Trophoblast cell (in vitro differentiated cells and primary cell): Measurements from ENCODE around the gene S100B.

Experiments used
- DNase-seq, 2 donors: peaks; one replicate each; pipeline ENCODE4 v3.0.0-alpha.2; 2016
- H2AFZ ChIP-seq: 2 replicates; pipeline ENCODE4 v1.6.1; 2013; ENCODE audit warnings: low read length, moderate library complexity, mild to moderate bottlenecking; ENCODE audit not compliant: insufficient read depth, poor library complexity
- H2AK5ac ChIP-seq: 2 replicates; pipeline ENCODE4 v1.6.1; 2013; ENCODE audit warnings: mild to moderate bottlenecking, low read length
- H2BK120ac ChIP-seq: 2 replicates; pipeline ENCODE4 v1.6.1; 2013; ENCODE audit warnings: low read length, mild to moderate bottlenecking, moderate library complexity; ENCODE audit not compliant: insufficient read depth, poor library complexity
- H2BK12ac ChIP-seq: 2 replicates; pipeline ENCODE4 v1.6.1; 2013; ENCODE audit warnings: mild to moderate bottlenecking, low read length, moderate library complexity
- H2BK5ac ChIP-seq: 2 replicates; pipeline ENCODE4 v1.6.1; 2013; ENCODE audit warnings: low read length, low read depth, moderate library complexity, mild to moderate bottlenecking; ENCODE audit not compliant: poor library complexity
- H3K14ac ChIP-seq: 2 replicates; pipeline ENCODE4 v1.6.1; 2013; ENCODE audit warnings: mild to moderate bottlenecking, low read length
- H3K18ac ChIP-seq: 2 replicates; pipeline ENCODE4 v1.6.1; 2013; ENCODE audit warnings: mild to moderate bottlenecking, low read length
- H3K23ac ChIP-seq: 2 replicates; pipeline ENCODE4 v1.6.1; 2013; ENCODE audit warnings: low read length
- H3K27ac ChIP-seq: 2 replicates; pipeline ENCODE4 v1.5.1; 2013; ENCODE audit warnings: low read depth, mild to moderate bottlenecking, inconsistent platforms, low read length, moderate library complexity
- H3K27me3 ChIP-seq: 2 replicates; pipeline ENCODE4 v1.6.1; 2013; ENCODE audit warnings: inconsistent platforms, mild to moderate bottlenecking, low read length, moderate library complexity; ENCODE audit not compliant: insufficient read depth
- H3K36me3 ChIP-seq, 2 experiments: 1 replicate in 1 of 2; 2 replicates in 1 of 2; pipeline ENCODE4 v1.6.1; 2013; ENCODE audit warnings: low read length in 2 of 2, mild to moderate bottlenecking in 2 of 2, moderate library complexity in 1 of 2; ENCODE audit not compliant: insufficient read depth in 2 of 2, control insufficient read depth in 1 of 2
- H3K4ac ChIP-seq: 2 replicates; pipeline ENCODE4 v1.6.1; 2013; ENCODE audit warnings: low read depth, mild to moderate bottlenecking, low read length, moderate library complexity
- H3K4me1 ChIP-seq, 2 experiments: 1 replicate in 1 of 2; 2 replicates in 1 of 2; pipeline ENCODE4 v1.6.1; 2013; ENCODE audit warnings: low read length in 2 of 2, mild to moderate bottlenecking in 2 of 2, moderate library complexity in 1 of 2; ENCODE audit not compliant: insufficient read depth in 2 of 2, control insufficient read depth in 1 of 2
- H3K4me2 ChIP-seq: 2 replicates; pipeline ENCODE4 v1.6.1; 2013; ENCODE audit warnings: inconsistent platforms, mild to moderate bottlenecking, low read length, moderate library complexity
- H3K4me3 ChIP-seq: 2 replicates; pipeline ENCODE4 v1.5.1; 2013; ENCODE audit warnings: mild to moderate bottlenecking, low read depth, low read length, inconsistent platforms
- H3K79me1 ChIP-seq: one replicate; pipeline ENCODE4 v1.6.1; 2013; ENCODE audit warnings: low read length
- H3K79me2 ChIP-seq: 2 replicates; pipeline ENCODE4 v1.6.1; 2013; ENCODE audit warnings: low read length, mild to moderate bottlenecking; ENCODE audit not compliant: control insufficient read depth, insufficient read depth, poor library complexity
- H3K9ac ChIP-seq: 2 replicates; pipeline ENCODE4 v1.6.1; 2013; ENCODE audit warnings: mild to moderate bottlenecking, low read length
- H3K9me3 ChIP-seq: 2 replicates; pipeline ENCODE4 v1.6.1; 2013; ENCODE audit warnings: low read depth, mild to moderate bottlenecking, control low read depth, inconsistent platforms, low read length; ENCODE audit not compliant: insufficient read depth
- H4K12ac ChIP-seq: 2 replicates; pipeline ENCODE4 v1.6.1; 2013; ENCODE audit warnings: low read depth, mild to moderate bottlenecking, low read length, moderate library complexity
- H4K8ac ChIP-seq: 2 replicates; pipeline ENCODE4 v1.6.1; 2013; ENCODE audit warnings: low read depth, mild to moderate bottlenecking, low read length, moderate library complexity
- H4K91ac ChIP-seq: one replicate; pipeline ENCODE4 v1.6.1; 2013; ENCODE audit warnings: low read depth, mild to moderate bottlenecking, low read length, moderate library complexity
- WGBS: extraction: QIAGEN DNeasy Blood & Tissue Kit; methylation state at CpG from one replicate; pipeline ENCODE4 v1.1.7; 2013; ENCODE audit warnings: missing lambda C conversion rate; ENCODE audit not compliant: insufficient read length, insufficient coverage; ENCODE audit errors: extremely low coverage; 5-methylcytosine and 5-hydroxymethylcytosine counted together

The S100B gene

GRCh38 chr21:46600978-46601377, 3.9 kb downstream of the S100B start:
- H3K27ac ChIP-seq = no peak overlapping the region
- H3K79me1 ChIP-seq = peaks cover 4% of the 10 kb centered on the region
- H2BK5ac ChIP-seq = no peak overlapping the region
- H3K9me3 ChIP-seq = peaks cover 9% of the 10 kb centered on the region
- no peak overlapping the region for H4K12ac ChIP-seq
- H2BK12ac ChIP-seq = no peak overlapping the region
- no peak overlapping the region for H3K4ac ChIP-seq
- H3K79me2 ChIP-seq = peaks cover 1% of the 10 kb centered on the region
- H3K18ac ChIP-seq = no peak overlapping the region
- DNase-seq = no peak
- no peaks in the 10 kb centered on the region for H3K36me3 ChIP-seq
- H4K91ac ChIP-seq = no peak overlapping the region
- no peak overlapping the region for H3K9ac ChIP-seq
- H3K4me2 ChIP-seq = no peak overlapping the region
- H3K23ac ChIP-seq = no peak overlapping the region
- H3K4me3 ChIP-seq = no peak overlapping the region
- H2AFZ ChIP-seq = no peak overlapping the region
- WGBS = no CpG with 5 or more reads among the region's 9 CpGs
- no peak overlapping the region for H2AK5ac ChIP-seq
- no peak overlapping the region for H3K14ac ChIP-seq
- H3K27me3 ChIP-seq = no peaks in the 10 kb centered on the region
- H2BK120ac ChIP-seq = no peak overlapping the region
- peaks cover 5 to 6% of the 10 kb centered on the region in 2 experiments for H3K4me1 ChIP-seq
- no peak overlapping the region for H4K8ac ChIP-seq

- no peak overlapping the region for H3K14ac ChIP-seq
- DNase-seq = no peak
- no peak overlapping the region for H4K12ac ChIP-seq
- H3K27me3 ChIP-seq = no peaks in the 10 kb centered on the region
- peaks cover 4% of the 10 kb centered on the region for H3K79me1 ChIP-seq
- H3K27ac ChIP-seq = no peak overlapping the region
- H3K4me1 ChIP-seq = peaks cover 5 to 6% of the 10 kb centered on the region in 2 experiments
- H3K23ac ChIP-seq = no peak overlapping the region
- H3K9ac ChIP-seq = no peak overlapping the region
- no peak overlapping the region for H2AK5ac ChIP-seq
- no peak overlapping the region for H3K4ac ChIP-seq
- no peak overlapping the region for H3K18ac ChIP-seq
- no peak overlapping the region for H2BK5ac ChIP-seq
- no peak overlapping the region for H3K4me2 ChIP-seq
- no peak overlapping the region for H2AFZ ChIP-seq
- no CpG with 5 or more reads among the region's 5 CpGs for WGBS
- peaks cover 9% of the 10 kb centered on the region for H3K9me3 ChIP-seq
- no peak overlapping the region for H3K4me3 ChIP-seq
- no peak overlapping the region for H4K91ac ChIP-seq
- no peak overlapping the region for H2BK120ac ChIP-seq
- no peak overlapping the region for H4K8ac ChIP-seq
- H2BK12ac ChIP-seq = no peak overlapping the region
- H3K79me2 ChIP-seq = peaks cover 1% of the 10 kb centered on the region
- no peaks in the 10 kb centered on the region for H3K36me3 ChIP-seq
Observed at GRCh38 chr21:46600305-46600704, 4.6 kb downstream of the S100B start.

- H3K14ac ChIP-seq = peak overlapping the region; percentile 17
- no peaks in the 10 kb centered on the region for H3K27me3 ChIP-seq
- peaks cover 4% of the 10 kb centered on the region for H3K79me1 ChIP-seq
- peak overlapping the region; percentile 7 for H4K8ac ChIP-seq
- no peak overlapping the region for H2AK5ac ChIP-seq
- H4K91ac ChIP-seq = no peak overlapping the region
- H3K4me3 ChIP-seq = no peak overlapping the region
- DNase-seq = peak; percentile 66 to 95
- no peak overlapping the region for H2BK120ac ChIP-seq
- peaks cover 1% of the 10 kb centered on the region for H3K79me2 ChIP-seq
- no peak overlapping the region for H3K9ac ChIP-seq
- H3K9me3 ChIP-seq = peaks cover 17% of the 10 kb centered on the region
- no peak overlapping the region for H3K23ac ChIP-seq
- no peak overlapping the region for H3K27ac ChIP-seq
- H3K36me3 ChIP-seq = no peaks in the 10 kb centered on the region
- no peak overlapping the region for H2AFZ ChIP-seq
- H2BK12ac ChIP-seq = peak overlapping the region; percentile 15
- no peak overlapping the region for H4K12ac ChIP-seq
- H3K4me2 ChIP-seq = peak overlapping the region; percentile 15
- no CpG with 5 or more reads among the region's 38 CpGs for WGBS
- no peak overlapping the region for H2BK5ac ChIP-seq
- H3K18ac ChIP-seq = no peak overlapping the region
- H3K4ac ChIP-seq = no peak overlapping the region
- H3K4me1 ChIP-seq = peaks cover 5 to 6% of the 10 kb centered on the region in 2 experiments
Observed at GRCh38 chr21:46598581-46599572, 6.0 kb downstream of the S100B start.

GRCh38 chr21:46597896-46598343, 7.0 kb downstream of the S100B start:
- Histone ChIP-seq H2BK120ac (no peak overlapping the region), H3K27me3 (no peaks in the 10 kb centered on the region), H3K23ac (no peak overlapping the region), H4K12ac (no peak overlapping the region), H4K91ac (no peak overlapping the region), H3K79me2 (peaks cover 1% of the 10 kb centered on the region), H2BK5ac (no peak overlapping the region), H2AFZ (no peak overlapping the region), H3K9ac (no peak overlapping the region), H3K18ac (no peak overlapping the region), H2BK12ac (no peak overlapping the region), H3K9me3 (peaks cover 17% of the 10 kb centered on the region), H4K8ac (no peak overlapping the region), H3K4ac (no peak overlapping the region), H3K4me1 (peaks cover 5 to 6% of the 10 kb centered on the region in 2 experiments), H3K36me3 (no peaks in the 10 kb centered on the region), H2AK5ac (no peak overlapping the region), H3K14ac (no peak overlapping the region), H3K27ac (no peak overlapping the region), H3K4me3 (no peak overlapping the region), H3K4me2 (no peak overlapping the region), H3K79me1 (peaks cover 4% of the 10 kb centered on the region)
- no CpG with 5 or more reads among the region's 20 CpGs for WGBS
- no peak for DNase-seq
